ENCODE data around the gene NR0B2.

DNA sequence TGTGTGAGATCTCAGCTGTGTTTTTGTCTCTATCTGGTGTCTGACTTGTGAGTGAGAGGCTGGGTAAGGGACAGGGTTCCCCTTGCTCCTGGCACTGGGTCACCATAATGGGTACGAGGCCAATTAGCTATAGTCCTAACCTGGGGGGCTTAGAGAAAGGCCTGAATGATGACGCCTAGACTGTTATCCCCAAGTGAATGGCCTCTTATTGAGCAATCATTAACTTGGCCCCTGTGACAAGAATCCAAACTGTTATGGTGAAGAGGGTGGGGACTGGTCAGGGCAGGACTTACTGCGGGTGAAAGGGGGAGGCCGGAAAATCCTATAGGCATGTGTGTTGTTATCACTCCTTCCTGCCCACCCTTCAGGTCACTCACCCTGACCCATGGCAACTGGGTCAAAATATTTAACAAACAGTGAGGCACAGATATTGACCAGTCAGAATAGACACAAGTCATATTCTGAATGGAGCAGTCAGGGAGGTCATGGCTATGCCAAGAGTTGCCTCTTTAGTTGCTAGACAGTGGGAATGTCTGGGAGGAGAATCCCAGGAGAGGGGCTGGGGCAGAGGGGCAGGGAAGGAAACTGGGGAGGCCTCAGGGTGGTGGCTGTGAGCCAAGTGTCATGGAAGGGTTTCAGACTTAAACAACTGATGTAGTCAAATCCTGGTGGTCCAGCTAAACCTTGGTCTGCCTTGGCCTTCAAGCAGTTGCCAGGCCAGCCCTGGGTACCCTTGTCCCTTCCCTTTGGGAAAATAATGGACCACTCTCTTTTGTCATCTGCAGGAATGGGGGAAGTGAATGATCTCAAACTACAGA is 3.2 kb downstream of the NR0B2 start:
- TF ChIP-seq BHLHE40 (IDR thresholded peaks at IDR 0.05; ENCODE audit: borderline replicate concordance) (no peak), LEF1 (IDR thresholded peaks at IDR 0.05; ENCODE audit: borderline replicate concordance) (no peak), CTBP1 (IDR thresholded peaks at IDR 0.05; ENCODE audit: borderline replicate concordance) (no peak), SUZ12 (IDR thresholded peaks at IDR 0.05) (no peak), FOXM1 (IDR thresholded peaks at IDR 0.05; ENCODE audit: borderline replicate concordance) (no peak), NFRKB (IDR thresholded peaks at IDR 0.05) (no peak), ARNT (IDR thresholded peaks at IDR 0.05) (no peak)

Measured in HEK293T (cell line).